Spleen (tissue), 11 donors: ENCODE data around the gene SLC4A7. TPM values are rescaled to one million over a fixed set of nuclear protein-coding genes. Genes with fewer than 3 reads are reported as not detected.

Source experiments
- DNase-seq: peaks from one replicate; pipeline ENCODE4 v3.0.0-alpha.2; 2020
- H3K27ac ChIP-seq, 8 donors: fragments of 200-600 bp; sonication (generic) in 7 of 8; 1 replicate in 4 of 8; 2 replicates in 4 of 8; pipeline versions ENCODE4 v1.5.0 to v1.8.0; 2016 to 2021; ENCODE audit warnings: inconsistent platforms in 4 of 8, mild to moderate bottlenecking in 4 of 8, moderate library complexity in 1 of 8
- H3K27me3 ChIP-seq, 7 donors: fragments of 200-600 bp; sonication (generic) in 6 of 7; replicated peaks in 1 of 7; 1 replicate in 4 of 7; 2 replicates in 3 of 7; pipeline versions ENCODE4 v1.5.0 to v1.8.0; 2016 to 2021; ENCODE audit warnings: inconsistent platforms in 3 of 7, mild to moderate bottlenecking in 1 of 7
- H3K36me3 ChIP-seq, 6 donors: fragments of 200-600 bp; sonication (generic) in 5 of 6; 1 replicate in 4 of 6; 2 replicates in 2 of 6; pipeline versions ENCODE4 v1.5.0 to v1.8.0; 2016 to 2021; ENCODE audit warnings: inconsistent platforms in 2 of 6
- H3K4me1 ChIP-seq, 6 donors: fragments of 200-600 bp; sonication (generic) in 5 of 6; 1 replicate in 3 of 6; 2 replicates in 3 of 6; pipeline versions ENCODE4 v1.5.0 to v1.8.0; 2016 to 2021; ENCODE audit warnings: inconsistent platforms in 3 of 6
- H3K4me3 ChIP-seq, 8 donors: fragments of 200-600 bp; sonication (generic) in 7 of 8; 1 replicate in 4 of 8; 2 replicates in 4 of 8; pipeline versions ENCODE4 v1.5.0 to v1.8.0; 2016 to 2021; ENCODE audit warnings: inconsistent platforms in 4 of 8, mild to moderate bottlenecking in 4 of 8, moderate library complexity in 2 of 8
- H3K9me3 ChIP-seq, 8 donors: fragments of 200-600 bp; sonication (generic) in 7 of 8; 1 replicate in 4 of 8; 2 replicates in 4 of 8; pipeline versions ENCODE4 v1.5.0 to v1.8.0; 2016 to 2021; ENCODE audit warnings: inconsistent platforms in 4 of 8
- POLR2A ChIP-seq, 3 donors: fragments of 450-650 bp; IDR thresholded peaks; one replicate each; pipeline ENCODE4 v1.5.1; 2017; ENCODE audit warnings: antibody characterized with exemption in 3 of 3, mild to moderate bottlenecking in 1 of 3
- POLR2AphosphoS5 ChIP-seq, 3 donors: sonication (generic); formaldehyde crosslinking; IDR thresholded peaks; one replicate each; pipeline ENCODE4 v1.5.1; 2017; ENCODE audit warnings: antibody characterized with exemption in 3 of 3
- WGBS, 5 donors: extraction: QIAGEN DNeasy Blood & Tissue Kit in 3 of 5; methylation state at CpG; one replicate each; pipeline versions ENCODE4 v1.1.5 to v1.1.7; 2013 to 2018; 5-methylcytosine and 5-hydroxymethylcytosine counted together
- intact Hi-C: fragments of 100-400 bp; cut with DNase I; formaldehyde crosslinking; loops from one replicate; pipeline ENCODE4 v1.15.0; 2023; ENCODE audit warnings: low total_unique reads
- polyA plus RNA-seq, 3 donors: library from polyadenylated mRNA; stranded (reverse); fragments of 200-250 nt; gene quantifications; one replicate each; pipeline ENCODE4 v1.2.1, GENCODE V29; 2013
- total RNA-seq, 7 donors: library from RNA; depleted of rRNA in 3 of 7; stranded (reverse); fragments of >200 nt in 3 of 7; fragmentation: NEBNext Ultra II Directional in 4 of 7; extraction: Animal tissue kit (Norgen Biotek cat#: 25700) in 4 of 7; gene quantifications; one replicate each; pipeline versions ENCODE4 v1.1.0 to v1.2.1, GENCODE V29; 2016 to 2021
- TF ChIP-seq, protein P1 (sequence below), 11 experiments: fragments of 200-600 bp in 7 of 11; fragments of 450-650 bp in 4 of 11; sonication (generic) in 4 of 11; IDR thresholded peaks in 8 of 11; conservative IDR thresholded peaks in 3 of 11; 1 replicate in 7 of 11; 2 replicates in 4 of 11; pipeline versions ENCODE4 v1.4.0 to v1.8.0; 2016 to 2021; ENCODE audit warnings: antibody characterized with exemption in 11 of 11, inconsistent platforms in 4 of 11, mild to moderate bottlenecking in 1 of 11
- donor health status: healthy with polysubstance abuse.
- donor health status: DM: no; HTN: no; CAD: no; lungs with moderate emphysema.
- donor health status: DM: no; HTN: no; CAD: no.
- donor health status: Bipolar disorder and iron deficiency.
- donor health status: healthy.
- donor health status: DM: no; HTN: no; CAD: no.
- donor health status: DM: yes; HTN: yes; CAD: no.

SLC4A7 gene
- total and polyA plus RNA-seq, 10 donors, result 5.7 to 62.3 (median 38.9) TPM

DNA sequence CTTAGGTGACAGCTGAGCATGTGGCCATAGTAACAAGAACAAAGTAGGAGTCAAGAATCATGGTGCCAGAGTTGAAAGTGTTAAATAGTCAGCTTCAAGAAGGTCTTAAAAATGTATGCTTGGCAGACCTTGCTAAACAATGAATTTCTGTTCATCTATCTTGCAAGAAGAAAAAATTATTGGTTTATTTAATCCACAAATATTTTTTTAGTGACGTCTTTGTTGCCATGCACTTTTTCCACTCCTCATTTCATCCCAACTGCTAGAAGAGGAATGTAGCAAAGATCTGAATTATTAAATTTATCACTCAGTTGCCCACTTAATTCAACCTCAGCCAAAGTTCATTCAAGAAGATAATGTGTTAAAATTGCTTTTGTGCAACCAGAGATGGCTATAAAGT, 3.2 kb upstream of the SLC4A7 start:
- TF ChIP-seq POLR2A (IDR thresholded peaks at IDR 0.05) (no peak), POLR2AphosphoS5 (IDR thresholded peaks at IDR 0.05) (no peak)
- TF ChIP-seq, protein P1, sequence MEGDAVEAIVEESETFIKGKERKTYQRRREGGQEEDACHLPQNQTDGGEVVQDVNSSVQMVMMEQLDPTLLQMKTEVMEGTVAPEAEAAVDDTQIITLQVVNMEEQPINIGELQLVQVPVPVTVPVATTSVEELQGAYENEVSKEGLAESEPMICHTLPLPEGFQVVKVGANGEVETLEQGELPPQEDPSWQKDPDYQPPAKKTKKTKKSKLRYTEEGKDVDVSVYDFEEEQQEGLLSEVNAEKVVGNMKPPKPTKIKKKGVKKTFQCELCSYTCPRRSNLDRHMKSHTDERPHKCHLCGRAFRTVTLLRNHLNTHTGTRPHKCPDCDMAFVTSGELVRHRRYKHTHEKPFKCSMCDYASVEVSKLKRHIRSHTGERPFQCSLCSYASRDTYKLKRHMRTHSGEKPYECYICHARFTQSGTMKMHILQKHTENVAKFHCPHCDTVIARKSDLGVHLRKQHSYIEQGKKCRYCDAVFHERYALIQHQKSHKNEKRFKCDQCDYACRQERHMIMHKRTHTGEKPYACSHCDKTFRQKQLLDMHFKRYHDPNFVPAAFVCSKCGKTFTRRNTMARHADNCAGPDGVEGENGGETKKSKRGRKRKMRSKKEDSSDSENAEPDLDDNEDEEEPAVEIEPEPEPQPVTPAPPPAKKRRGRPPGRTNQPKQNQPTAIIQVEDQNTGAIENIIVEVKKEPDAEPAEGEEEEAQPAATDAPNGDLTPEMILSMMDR (IDR thresholded peaks at IDR 0.05 in 8 of 11, conservative IDR thresholded peaks at IDR 0.05 in 3 of 11), result no peak
- Histone ChIP-seq H3K4me1 (peaks cover 2 to 24% (median 14%) of the 10 kb centered on the region in 6 donors), H3K36me3 (no peaks in the 10 kb centered on the region), H3K27ac (no peak overlapping the region), H3K9me3 (no peaks in the 10 kb centered on the region), H3K27me3 (no peaks in the 10 kb centered on the region), H3K4me3 (no peak overlapping the region)
- no peak for DNase-seq
- WGBS, 5 donors, result 80 to 93% (median 93%) methylated on average over 1 of the region's 1 CpG
- intact Hi-C loops, result no loop called here

- peaks cover 9 to 34% (median 24%) of the 10 kb centered on the region in 6 donors for H3K4me1 ChIP-seq
- TF ChIP-seq POLR2AphosphoS5 (IDR thresholded peaks at IDR 0.05) (no peak), POLR2A (IDR thresholded peaks at IDR 0.05) (no peak)
- TF ChIP-seq, protein P1 (IDR thresholded peaks at IDR 0.05 in 8 of 11, conservative IDR thresholded peaks at IDR 0.05 in 3 of 11), result no peak
- intact Hi-C loops, result no loop called here
- H3K27me3 ChIP-seq, result no peaks in the 10 kb centered on the region
- H3K36me3 ChIP-seq, result no peaks in the 10 kb centered on the region
- H3K27ac ChIP-seq, result no peak overlapping the region
- H3K9me3 ChIP-seq, result no peaks in the 10 kb centered on the region
- no peak for DNase-seq
- 65 to 78% (median 72%) methylated on average over 6 to 7 of the region's 7 CpGs for whole genome bisulfite sequencing, 5 donors
- no peak overlapping the region for H3K4me3 ChIP-seq
Observed at GRCh38 chr3:27486336-27486735, 2.2 kb upstream of the SLC4A7 start.

DNA sequence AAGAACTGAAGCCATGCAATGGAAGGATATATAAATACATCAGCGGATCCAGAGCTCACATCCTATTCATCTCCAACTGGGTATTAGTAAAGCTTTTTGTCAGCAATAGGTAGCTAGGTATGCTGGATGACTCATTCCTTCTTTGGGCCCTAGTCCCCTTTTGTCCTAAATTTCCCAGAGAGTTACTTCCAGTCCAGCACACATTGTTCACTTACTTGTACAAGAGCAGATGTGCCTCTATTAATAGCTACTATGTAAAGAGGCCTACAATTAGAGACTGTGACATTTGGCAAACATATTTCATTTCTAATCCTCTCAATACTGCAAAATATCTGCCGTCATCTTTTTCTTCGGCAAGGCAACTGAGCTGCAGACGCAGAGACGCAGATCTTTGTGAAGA, 1.7 kb upstream of the SLC4A7 start:
- H3K4me3 ChIP-seq, result no peak overlapping the region
- H3K9me3 ChIP-seq, result no peaks in the 10 kb centered on the region
- no peak for TF ChIP-seq POLR2A (IDR thresholded peaks at IDR 0.05)
- TF ChIP-seq POLR2AphosphoS5 (IDR thresholded peaks at IDR 0.05), result no peak
- TF ChIP-seq, protein P1 (IDR thresholded peaks at IDR 0.05 in 8 of 11, conservative IDR thresholded peaks at IDR 0.05 in 3 of 11), result no peak
- H3K27me3 ChIP-seq, result no peaks in the 10 kb centered on the region
- peaks cover 9 to 39% (median 28%) of the 10 kb centered on the region in 6 donors for H3K4me1 ChIP-seq
- no peaks in the 10 kb centered on the region for H3K36me3 ChIP-seq
- WGBS, 5 donors, result 78 to 98% (median 94%) methylated on average over 5 of the region's 5 CpGs
- intact Hi-C loops, result no loop called here
- H3K27ac ChIP-seq, result no peak overlapping the region
- DNase-seq, result no peak

- H3K4me3 ChIP-seq, result peak overlapping the region; percentile 77 to 97 (median 88)
- peak; percentile 66 to 76 (median 74) for TF ChIP-seq POLR2AphosphoS5 (IDR thresholded peaks at IDR 0.05)
- peak in 1 of 3 donors; percentile 14 for TF ChIP-seq POLR2A (IDR thresholded peaks at IDR 0.05)
- TF ChIP-seq, protein P1 (IDR thresholded peaks at IDR 0.05 in 8 of 11, conservative IDR thresholded peaks at IDR 0.05 in 3 of 11), result no peak
- H3K36me3 ChIP-seq, result no peaks in the 10 kb centered on the region
- peak overlapping the region; percentile 92 to 99 (median 96) for H3K27ac ChIP-seq
- no peaks in the 10 kb centered on the region for H3K27me3 ChIP-seq
- H3K4me1 ChIP-seq, result peaks cover 26 to 64% (median 49%) of the 10 kb centered on the region in 6 donors
- peak; percentile 90 for DNase-seq
- 0 to 1% (median 0%) methylated on average over 38 to 75 of the region's 75 CpGs for WGBS, 5 donors
- no peaks in the 10 kb centered on the region for H3K9me3 ChIP-seq
- intact Hi-C loops, result no loop called here
Observed at GRCh38 chr3:27483117-27484014, 818 bp downstream of the SLC4A7 start.
